Measurements from ENCODE around the gene KCNA4.
"Not testable (repeated sequence)": the region's sequence is repeated elsewhere in the genome, so short reads cannot be mapped to it uniquely, and the experiment has no call there.

Gene KCNA4

GRCh38 chr11:30016588-30017363 lies at the start of gene KCNA4:
KCNA4 (minus strand) TSS chr11:30017030; CDS start chr11:30012678, 4,352 bp downstream.
- H3K36me3 Mint-ChIP-seq (ENCODE audit: low read depth) = no peaks in the 10 kb centered on the region

GRCh38 chr11:30062103-30062502 lies 45.3 kb upstream of the KCNA4 start:
- no peak overlapping the region for H3K27ac Mint-ChIP-seq
- H3K27me3 Mint-ChIP-seq = no peaks in the 10 kb centered on the region
- no peak overlapping the region for H3K4me3 Mint-ChIP-seq

More at GRCh38 chr11:30016588-30017363, at the start of gene KCNA4:
- peaks cover 32% of the 10 kb centered on the region for H3K27me3 Mint-ChIP-seq
- H3K4me1 Mint-ChIP-seq (ENCODE audit: low read depth) = no peaks in the 10 kb centered on the region
- H3K4me3 Mint-ChIP-seq = no peak within 1 kb of the TSS
- no peaks in the 10 kb centered on the region for H3K9me3 Mint-ChIP-seq
- H3K27ac Mint-ChIP-seq = no peak within 1 kb of the TSS

GRCh38 chr11:30059172-30059815 lies 42.5 kb upstream of the KCNA4 start:
- Mint-ChIP-seq H3K4me3 (no peak overlapping the region), H3K4me1 (ENCODE audit: low read depth) (no peaks in the 10 kb centered on the region), H3K9me3 (peaks cover 11% of the 10 kb centered on the region), H3K36me3 (ENCODE audit: low read depth) (no peaks in the 10 kb centered on the region), H3K27ac (no peak overlapping the region), H3K27me3 (no peaks in the 10 kb centered on the region)

More at GRCh38 chr11:30062103-30062502, 45.3 kb upstream of the KCNA4 start:
- Mint-ChIP-seq H3K4me1 (ENCODE audit: low read depth) (no peaks in the 10 kb centered on the region), H3K9me3 (peaks cover 16% of the 10 kb centered on the region), H3K36me3 (ENCODE audit: low read depth) (no peaks in the 10 kb centered on the region)

- peaks cover 4% of the 10 kb centered on the region for H3K9me3 Mint-ChIP-seq
- H3K4me1 Mint-ChIP-seq (ENCODE audit: low read depth) = no peaks in the 10 kb centered on the region
- H3K36me3 Mint-ChIP-seq (ENCODE audit: low read depth) = no peaks in the 10 kb centered on the region
- H3K4me3 Mint-ChIP-seq = no peak overlapping the region
- no peak overlapping the region for H3K27ac Mint-ChIP-seq
- no peaks in the 10 kb centered on the region for H3K27me3 Mint-ChIP-seq
These were observed 32.4 kb upstream of the KCNA4 start for GRCh38 chr11:30049214-30049613.

DNA sequence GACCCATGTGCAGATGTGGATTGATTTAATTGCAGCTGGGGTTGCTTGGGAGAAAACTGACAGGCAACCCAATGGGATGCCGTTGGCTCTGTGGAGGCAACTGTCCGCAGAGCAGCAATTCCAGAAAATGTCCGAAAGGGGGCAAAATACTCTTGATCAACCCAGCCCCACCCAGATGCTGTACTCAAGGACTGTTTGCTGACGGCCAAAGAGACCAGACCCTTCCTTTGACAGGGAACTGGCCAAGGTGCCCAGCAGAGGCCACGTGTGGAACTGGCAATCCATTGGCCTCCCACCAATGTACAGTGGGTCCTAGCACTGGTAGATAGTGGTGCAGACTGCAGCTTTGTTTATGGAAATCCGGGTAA lies 29.7 kb upstream of the KCNA4 start:
- H3K4me3 Mint-ChIP-seq = no peak overlapping the region
- peaks cover 4% of the 10 kb centered on the region for H3K9me3 Mint-ChIP-seq
- H3K36me3 Mint-ChIP-seq (ENCODE audit: low read depth) = no peaks in the 10 kb centered on the region
- no peaks in the 10 kb centered on the region for H3K4me1 Mint-ChIP-seq (ENCODE audit: low read depth)
- no peak overlapping the region for H3K27ac Mint-ChIP-seq
- H3K27me3 Mint-ChIP-seq = no peaks in the 10 kb centered on the region

DNA sequence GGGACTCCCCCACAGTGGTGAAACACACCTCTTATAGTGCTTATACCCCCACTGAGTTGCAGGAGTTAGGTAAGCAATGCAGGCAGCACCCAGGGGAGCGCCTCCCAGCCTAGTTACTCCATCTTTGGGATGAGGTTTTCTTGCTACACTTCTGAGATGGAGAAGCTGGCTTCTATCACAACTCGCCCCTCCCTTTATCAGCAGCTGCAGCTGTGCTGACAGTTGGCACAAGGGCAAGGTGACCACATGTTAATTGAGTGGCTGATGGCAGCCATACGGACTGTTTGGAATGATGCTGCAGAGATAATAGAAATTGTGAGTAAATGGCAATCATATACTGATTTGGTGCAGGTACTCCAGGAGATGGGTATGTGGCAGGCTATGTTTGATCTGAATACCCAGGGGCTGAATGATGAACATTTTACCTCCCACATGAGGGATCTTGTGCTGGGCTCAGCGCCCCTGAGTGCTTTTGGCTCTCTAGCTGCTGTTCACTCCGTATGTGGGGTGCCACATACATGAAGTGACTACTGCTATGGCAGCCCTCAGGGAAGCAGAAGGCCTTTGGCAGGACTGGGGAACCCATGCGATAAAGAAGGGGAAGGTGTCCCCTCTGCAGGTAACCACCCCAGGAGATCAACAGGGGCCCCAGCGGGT lies 29.2 kb upstream of the KCNA4 start:
- Mint-ChIP-seq H3K4me3 (no peak overlapping the region), H3K27ac (no peak overlapping the region), H3K4me1 (ENCODE audit: low read depth) (no peaks in the 10 kb centered on the region), H3K9me3 (peaks cover 4% of the 10 kb centered on the region), H3K36me3 (ENCODE audit: low read depth) (no peaks in the 10 kb centered on the region), H3K27me3 (no peaks in the 10 kb centered on the region)

DNA sequence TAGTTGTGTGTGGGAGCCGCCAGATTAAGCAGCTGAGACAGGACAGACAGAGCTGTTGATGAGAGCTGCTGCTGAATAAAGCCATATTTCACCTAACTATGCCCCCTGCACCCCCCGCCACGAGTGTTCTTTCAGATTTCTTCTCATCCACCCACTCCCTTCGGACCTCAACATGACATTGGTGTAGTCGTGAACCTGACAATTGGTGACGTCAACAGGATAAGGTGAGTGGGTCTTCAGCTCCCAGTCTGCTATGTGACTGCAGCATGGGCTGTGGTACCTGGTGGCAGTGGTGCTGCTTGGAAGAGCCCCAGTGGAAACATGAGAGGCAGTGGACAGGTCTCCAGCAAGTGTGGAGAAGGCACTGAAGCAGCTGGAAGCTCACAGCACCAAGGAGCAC lies 28.3 kb upstream of the KCNA4 start:
- no peaks in the 10 kb centered on the region for H3K27me3 Mint-ChIP-seq
- no peaks in the 10 kb centered on the region for H3K4me1 Mint-ChIP-seq (ENCODE audit: low read depth)
- no peaks in the 10 kb centered on the region for H3K36me3 Mint-ChIP-seq (ENCODE audit: low read depth)
- peaks cover 4% of the 10 kb centered on the region for H3K9me3 Mint-ChIP-seq
- no peak overlapping the region for H3K27ac Mint-ChIP-seq
- no peak overlapping the region for H3K4me3 Mint-ChIP-seq

DNA sequence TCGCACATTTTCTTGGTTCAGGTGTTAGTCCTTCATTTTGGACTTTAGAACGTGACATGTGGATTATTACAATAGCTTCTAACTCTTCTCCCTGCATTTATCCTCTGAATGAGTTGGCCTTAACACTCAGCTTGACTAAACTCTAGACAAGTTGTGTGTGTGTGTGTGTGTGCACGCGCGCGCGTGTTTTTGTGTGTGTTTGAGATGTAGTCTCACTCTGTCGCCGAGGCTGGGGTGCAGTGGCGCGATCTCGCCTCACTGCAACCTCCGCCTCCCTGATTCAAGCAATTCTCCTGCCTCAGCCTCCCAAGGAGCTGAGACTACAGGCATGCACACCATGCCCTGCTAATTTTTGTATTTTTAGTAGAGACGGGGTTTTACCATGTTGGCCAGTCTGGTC lies 24.3 kb upstream of the KCNA4 start:
- Mint-ChIP-seq H3K36me3 (ENCODE audit: low read depth) (no peaks in the 10 kb centered on the region), H3K4me3 (no peak overlapping the region), H3K9me3 (no peaks in the 10 kb centered on the region), H3K4me1 (ENCODE audit: low read depth) (no peaks in the 10 kb centered on the region), H3K27me3 (no peaks in the 10 kb centered on the region), H3K27ac (no peak overlapping the region)

DNA sequence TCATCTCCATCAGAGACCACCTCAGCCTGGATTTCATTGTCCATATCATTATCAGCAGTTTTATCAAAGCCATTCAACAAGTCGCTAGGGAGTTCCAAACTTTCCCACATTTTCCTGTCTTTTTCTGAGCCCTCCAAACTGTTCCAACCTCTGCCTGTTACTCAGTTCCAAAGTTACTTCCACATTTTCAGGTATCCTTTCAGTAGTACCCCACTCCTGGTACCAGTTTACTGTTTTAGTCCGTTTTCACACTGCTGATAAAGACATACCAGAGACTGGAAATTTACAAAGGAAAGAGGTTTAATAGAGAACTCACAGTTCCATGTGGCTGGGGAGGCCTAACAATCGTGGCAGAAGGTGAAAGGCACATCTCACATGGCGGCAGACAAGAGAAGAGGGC lies 17.9 kb upstream of the KCNA4 start:
- not testable (repeated sequence) for H3K27me3 Mint-ChIP-seq; H3K27ac Mint-ChIP-seq; H3K4me1 Mint-ChIP-seq (ENCODE audit: low read depth); H3K36me3 Mint-ChIP-seq (ENCODE audit: low read depth); H3K4me3 Mint-ChIP-seq
- H3K9me3 Mint-ChIP-seq = peaks cover 11% of the 10 kb centered on the region

- H3K27me3 Mint-ChIP-seq; H3K27ac Mint-ChIP-seq; H3K36me3 Mint-ChIP-seq (ENCODE audit: low read depth); H3K4me1 Mint-ChIP-seq (ENCODE audit: low read depth); H3K4me3 Mint-ChIP-seq: not testable (repeated sequence)
- peaks cover 11% of the 10 kb centered on the region for H3K9me3 Mint-ChIP-seq
These were observed 17.3 kb upstream of the KCNA4 start for GRCh38 chr11:30034166-30034565.

DNA sequence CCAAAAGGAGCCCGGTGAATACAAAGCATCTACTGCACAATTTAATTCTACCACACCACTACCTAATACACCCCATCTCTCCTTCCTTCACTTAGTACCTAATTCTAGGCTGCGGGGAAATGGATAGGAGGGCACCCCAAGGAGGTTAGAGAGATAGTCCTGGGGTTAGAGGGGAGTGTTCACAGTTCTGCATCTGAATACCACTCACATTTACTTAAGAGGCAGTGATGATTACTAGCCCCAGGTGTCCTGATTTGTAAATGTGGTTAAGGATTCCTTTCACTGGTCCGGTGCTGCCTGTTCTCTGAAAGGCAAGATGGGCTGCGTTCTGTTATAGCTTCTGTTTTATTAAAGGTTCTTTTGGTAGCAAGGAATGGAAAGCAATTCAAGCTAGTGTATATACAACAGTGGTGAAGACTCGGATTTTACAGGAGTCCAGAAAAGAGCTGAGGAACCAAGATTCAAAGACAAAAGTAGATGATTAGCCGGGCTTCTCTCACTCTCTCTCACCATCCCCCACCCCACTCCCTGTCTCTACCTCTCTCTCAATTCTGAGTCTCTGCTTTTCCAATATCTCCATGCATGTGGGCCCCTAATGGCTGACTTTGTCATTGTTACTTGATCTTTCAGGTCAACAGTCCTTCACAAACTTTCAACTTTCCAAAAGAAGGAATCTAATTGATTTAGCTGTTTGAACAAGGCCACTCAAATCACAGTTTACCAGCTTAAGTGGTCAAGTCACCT lies 8.7 kb upstream of the KCNA4 start:
- no peaks in the 10 kb centered on the region for H3K4me1 Mint-ChIP-seq (ENCODE audit: low read depth)
- H3K27me3 Mint-ChIP-seq = peaks cover 5% of the 10 kb centered on the region

GRCh38 chr11:30023074-30023473 lies 6.2 kb upstream of the KCNA4 start:
- Mint-ChIP-seq H3K9me3 (no peaks in the 10 kb centered on the region), H3K36me3 (ENCODE audit: low read depth) (no peaks in the 10 kb centered on the region), H3K4me3 (no peak overlapping the region), H3K27ac (no peak overlapping the region), H3K27me3 (peaks cover 24% of the 10 kb centered on the region), H3K4me1 (ENCODE audit: low read depth) (no peaks in the 10 kb centered on the region)

More for the DNA sequence above, 8.7 kb upstream of the KCNA4 start:
- no peak overlapping the region for H3K27ac Mint-ChIP-seq
- H3K4me3 Mint-ChIP-seq = no peak overlapping the region
- H3K36me3 Mint-ChIP-seq (ENCODE audit: low read depth) = no peaks in the 10 kb centered on the region
- no peaks in the 10 kb centered on the region for H3K9me3 Mint-ChIP-seq

DNA sequence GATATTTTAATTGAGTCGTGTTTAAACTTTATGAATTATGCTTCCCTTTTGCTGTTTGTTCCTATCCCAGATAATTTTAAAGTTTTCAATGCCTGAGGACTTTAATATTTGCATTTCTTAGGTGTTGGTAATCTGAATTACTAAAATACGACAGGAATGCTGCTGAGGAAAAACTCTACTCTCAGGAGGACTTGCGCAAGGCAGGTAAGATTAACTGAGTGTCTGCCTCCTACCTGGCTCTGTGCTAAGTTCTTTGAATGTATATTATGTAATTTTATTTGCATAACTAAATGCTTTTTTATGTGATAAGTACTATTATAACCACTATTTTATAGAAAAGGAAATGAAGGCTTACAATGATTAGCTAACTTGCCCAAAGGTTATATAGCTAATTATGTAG lies 2.7 kb upstream of the KCNA4 start:
- no peak overlapping the region for H3K4me3 Mint-ChIP-seq
- H3K27me3 Mint-ChIP-seq = peaks cover 32% of the 10 kb centered on the region
- no peaks in the 10 kb centered on the region for H3K4me1 Mint-ChIP-seq (ENCODE audit: low read depth)
- H3K9me3 Mint-ChIP-seq = no peaks in the 10 kb centered on the region
- no peaks in the 10 kb centered on the region for H3K36me3 Mint-ChIP-seq (ENCODE audit: low read depth)
- H3K27ac Mint-ChIP-seq = no peak overlapping the region

DNA sequence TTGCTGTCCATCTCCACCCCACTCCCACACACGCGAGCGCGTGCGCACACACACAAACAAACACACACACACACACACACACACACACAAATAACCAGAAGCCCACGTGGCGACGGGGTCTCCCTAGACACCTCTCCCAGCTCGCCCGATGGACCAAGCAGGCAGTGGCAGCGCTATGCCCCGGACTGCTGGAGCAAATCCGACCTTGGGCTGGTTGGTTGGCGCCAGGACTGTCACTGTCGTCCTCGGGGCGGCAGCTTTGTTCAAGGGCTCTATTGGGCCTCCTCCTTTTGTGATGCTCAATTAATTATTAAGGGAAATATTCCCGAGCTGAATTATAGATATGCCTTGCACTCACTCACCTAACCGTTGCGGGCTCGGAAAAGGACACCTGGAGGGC lies 1.7 kb upstream of the KCNA4 start:
- Mint-ChIP-seq H3K36me3 (ENCODE audit: low read depth) (no peaks in the 10 kb centered on the region), H3K4me3 (no peak overlapping the region), H3K4me1 (ENCODE audit: low read depth) (no peaks in the 10 kb centered on the region), H3K9me3 (no peaks in the 10 kb centered on the region), H3K27ac (no peak overlapping the region), H3K27me3 (peaks cover 32% of the 10 kb centered on the region)

DNA sequence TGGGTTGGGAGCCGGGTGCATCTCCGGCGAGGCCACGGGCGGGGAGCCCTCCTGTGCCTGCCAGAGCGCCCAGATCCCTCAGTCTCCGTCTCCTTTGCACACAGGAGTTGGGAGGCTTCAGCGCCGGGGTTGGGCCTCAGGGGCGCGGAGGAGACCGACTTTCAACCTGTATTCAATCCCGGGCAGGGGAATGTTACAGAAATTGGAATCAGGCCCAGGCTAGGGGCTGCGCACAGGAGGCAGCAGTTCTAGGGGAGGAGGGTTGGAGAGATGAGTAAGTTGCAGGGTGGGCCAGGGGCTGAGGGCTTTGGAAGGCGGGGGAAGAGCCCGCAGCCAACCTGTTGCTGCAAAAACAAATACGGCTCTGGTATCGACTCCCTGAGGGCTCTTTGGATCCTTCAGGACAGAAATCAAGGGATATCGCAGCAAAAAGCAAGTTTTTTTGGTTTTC lies 640 bp upstream of the KCNA4 start:
- Mint-ChIP-seq H3K4me1 (ENCODE audit: low read depth) (no peaks in the 10 kb centered on the region), H3K36me3 (ENCODE audit: low read depth) (no peaks in the 10 kb centered on the region), H3K4me3 (no peak overlapping the region), H3K27me3 (peaks cover 32% of the 10 kb centered on the region), H3K27ac (no peak overlapping the region), H3K9me3 (no peaks in the 10 kb centered on the region)
